HCT116 (cell line): ENCODE results near the gene OR9I1. TPM values are rescaled to one million over a fixed set of nuclear protein-coding genes. Genes with fewer than 3 reads are reported as not detected.

ENCODE experiments used
- ATAC-seq: fragments of 200-7000 bp; cut with Tn5 transposase; 2 replicates; pipeline ENCODE4 v1.9.1; 2020; ENCODE audit warnings: mild to moderate bottlenecking, moderate library complexity
- BruUV-seq: library from RNA; stranded (reverse); fragments of 400-500 nt; replicated peaks from 2 replicates; lab custom pipeline; 2021; lab: Mats Ljungman, UMichigan
- CTCF ChIA-PET: fragments of 300-600 bp; sonication (Branson Sonifier 250); formaldehyde crosslinking; loops from one replicate; lab custom pipeline; 2021; ENCODE audit warnings: antibody characterized with exemption; lab: Charles Lee
- POLR2A ChIA-PET: fragments of 300-600, 350-600 bp; sonication (Branson Sonifier 250); formaldehyde crosslinking; loops from one replicate; lab custom pipeline; 2021; ENCODE audit warnings: antibody characterized with exemption; lab: Charles Lee
- RAD21 ChIA-PET, 2 experiments: fragments of 300-600 bp; sonication (Branson Sonifier 250); formaldehyde crosslinking; loops; one replicate each; lab custom pipeline; 2023; ENCODE audit warnings: low total read pairs in 2 of 2; ENCODE audit not compliant: uncharacterized antibody in 2 of 2, unreplicated experiment in 2 of 2, low non-redundant PET in 1 of 2; lab: Charles Lee
- DNase-seq: peaks from one replicate; pipeline ENCODE4 v3.0.0-alpha.2; 2010; ENCODE audit warnings: low read depth, low spot score
- H2AFZ ChIP-seq: fragments of 200-600 bp; shearing (Covaris generic), sonication (generic); 2 replicates; pipeline ENCODE4 v1.6.1; 2017; ENCODE audit warnings: low read depth, mixed run types, mixed read lengths, antibody characterized with exemption, low read length; ENCODE audit not compliant: poor library complexity, severe bottlenecking
- H3K27ac ChIP-seq: 2 replicates; pipeline ENCODE4 v1.5.1; 2012; ENCODE audit warnings: low read depth, low read length
- H3K27me3 ChIP-seq: fragments of 200-600 bp; sonication (generic); 2 replicates; pipeline ENCODE4 v1.6.1; 2016; ENCODE audit warnings: mixed run types, low read length, mixed read lengths; ENCODE audit not compliant: insufficient read depth
- H3K36me3 ChIP-seq, 2 experiments: fragments of 200-500 bp in 1 of 2; fragments of 200-600 bp in 1 of 2; sonication (Bioruptor generic) in 1 of 2; sonication (generic) in 1 of 2; 2 replicates each; pipeline versions ENCODE4 v1.5.1 to v1.6.1; 2014 to 2016; ENCODE audit warnings: low read length in 2 of 2, inconsistent platforms in 1 of 2, mixed read lengths in 1 of 2, mixed run types in 1 of 2; ENCODE audit not compliant: insufficient read depth in 2 of 2, control insufficient read depth in 1 of 2
- H3K4me1 ChIP-seq, 2 experiments: fragments of 200-600 bp in 1 of 2; sonication (generic) in 1 of 2; 2 replicates each; pipeline versions ENCODE4 v1.5.1 to v1.6.1; 2012 to 2017; ENCODE audit warnings: low read length in 2 of 2, inconsistent platforms in 1 of 2, mild to moderate bottlenecking in 1 of 2, mixed read lengths in 1 of 2, mixed run types in 1 of 2, moderate library complexity in 1 of 2; ENCODE audit not compliant: insufficient read depth in 2 of 2, control insufficient read depth in 1 of 2
- H3K4me2 ChIP-seq: fragments of 200-600 bp; sonication (generic); 2 replicates; pipeline ENCODE4 v1.6.1; 2017; ENCODE audit warnings: mixed run types, low read length, mixed read lengths
- H3K4me3 ChIP-seq, 2 experiments: fragments of 200-600 bp in 1 of 2; sonication (generic) in 1 of 2; replicated peaks in 1 of 2; 2 replicates each; pipeline ENCODE4 v1.5.1; 2011 to 2016; ENCODE audit warnings: low read length in 2 of 2, control low read depth in 1 of 2, low read depth in 1 of 2, mild to moderate bottlenecking in 1 of 2, mixed read lengths in 1 of 2, mixed run types in 1 of 2
- H3K79me2 ChIP-seq: fragments of 200-600 bp; sonication (generic); 2 replicates; pipeline ENCODE4 v1.6.1; 2017; ENCODE audit warnings: mild to moderate bottlenecking, mixed run types, low read length, moderate library complexity, mixed read lengths; ENCODE audit not compliant: insufficient read depth
- H3K9ac ChIP-seq: fragments of 200-600 bp; sonication (generic); 2 replicates; pipeline ENCODE4 v1.6.1; 2016; ENCODE audit warnings: low read length, mixed read lengths
- H3K9me2 ChIP-seq: fragments of 200-600 bp; sonication (generic), shearing (Covaris generic); 2 replicates; pipeline ENCODE4 v1.6.1; 2017; ENCODE audit warnings: mixed run types, mild to moderate bottlenecking, moderate library complexity; ENCODE audit not compliant: insufficient read depth
- H3K9me3 ChIP-seq, 2 experiments: fragments of 200-500 bp in 1 of 2; fragments of 200-600 bp in 1 of 2; sonication (Bioruptor generic) in 1 of 2; sonication (generic) in 1 of 2; 2 replicates each; pipeline ENCODE4 v1.6.1; 2014 to 2017; ENCODE audit warnings: low read length in 2 of 2, mixed read lengths in 2 of 2, inconsistent platforms in 1 of 2, low read depth in 1 of 2, mild to moderate bottlenecking in 1 of 2, mixed run types in 1 of 2, moderate library complexity in 1 of 2; ENCODE audit not compliant: control insufficient read depth in 1 of 2, insufficient read depth in 1 of 2
- H4K20me1 ChIP-seq: fragments of 200-600 bp; sonication (generic), shearing (Covaris generic); 2 replicates; pipeline ENCODE4 v1.6.1; 2017; ENCODE audit warnings: mixed run types, mild to moderate bottlenecking, moderate library complexity; ENCODE audit not compliant: insufficient read depth
- ATF3 ChIP-seq: IDR thresholded peaks from 2 replicates; pipeline ENCODE4 v1.6.1; 2012
- CTCF ChIP-seq, 3 experiments: fragments of 200-600 bp in 1 of 3; sonication (generic) in 1 of 3; IDR thresholded peaks in 2 of 3; conservative IDR thresholded peaks in 1 of 3; 2 replicates each; pipeline ENCODE4 v1.5.1; 2012 to 2017; ENCODE audit warnings: low read depth in 2 of 3, low read length in 2 of 3, antibody characterized with exemption in 1 of 3, borderline replicate concordance in 1 of 3, control low read depth in 1 of 3, mild to moderate bottlenecking in 1 of 3, mixed read lengths in 1 of 3, mixed run types in 1 of 3, moderate library complexity in 1 of 3; ENCODE audit not compliant: insufficient read depth in 1 of 3
- EGR1 ChIP-seq: IDR thresholded peaks from 2 replicates; pipeline ENCODE4 v1.6.1; 2012; ENCODE audit warnings: low read depth
- FOSL1 ChIP-seq: IDR thresholded peaks from 2 replicates; pipeline ENCODE4 v1.6.1; 2012; ENCODE audit warnings: low read depth
- SRF ChIP-seq: IDR thresholded peaks from 2 replicates; pipeline ENCODE4 v1.6.1; 2012; ENCODE audit warnings: low read depth
- intact Hi-C: fragments of 100-400 bp; cut with micrococcal nuclease; formaldehyde crosslinking; loops from 2 replicates; pipeline ENCODE4 v1.10.0; 2022
- total RNA-seq: library from RNA; stranded (reverse); gene quantifications from one replicate; pipeline ENCODE4 v1.2.1, GENCODE V29; 2021; ENCODE audit not compliant: unreplicated experiment
- TF ChIP-seq, protein P1 (sequence below): IDR thresholded peaks from 2 replicates; pipeline ENCODE4 v1.6.1; 2012; ENCODE audit warnings: low read depth

OR9I1 gene
- total RNA-seq, 1 experiment from 2014 or later: not detected

DNA sequence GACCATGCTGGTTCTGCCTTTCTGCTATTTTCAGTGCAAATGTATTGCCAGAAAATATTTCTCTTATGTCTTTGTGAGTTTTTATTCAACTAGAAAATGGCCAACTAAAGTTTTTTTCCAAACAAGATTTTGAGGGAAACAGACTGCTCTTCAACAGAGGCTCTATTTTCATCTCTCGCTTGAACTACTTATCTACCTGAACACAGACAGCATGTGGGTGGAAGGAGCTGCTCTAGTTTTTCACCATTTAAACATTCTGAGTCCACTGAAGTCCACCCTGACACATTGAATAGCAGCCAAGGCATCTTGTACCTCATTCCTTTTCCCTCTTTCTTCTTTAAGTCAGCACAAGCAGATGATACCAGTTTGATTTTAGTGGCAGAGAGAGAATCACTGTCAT lies 9.8 kb upstream of the OR9I1 start (continued):
- TF ChIP-seq FOSL1 (no peak), CTCF (IDR thresholded peaks at IDR 0.05 in 2 of 3, conservative IDR thresholded peaks at IDR 0.05 in 1 of 3; ENCODE audit: borderline replicate concordance in 1 of 3, insufficient read depth in 1 of 3, low read depth in 2 of 3, low read length in 2 of 3) (no peak), SRF (no peak)

GRCh38 chr11:58134151-58134550 lies 8.8 kb upstream of the OR9I1 start:
- RAD21 ChIA-PET: no interaction called here
- H3K9ac ChIP-seq: no peak overlapping the region
- no peaks in the 10 kb centered on the region for H4K20me1 ChIP-seq
- no peaks in the 10 kb centered on the region for H3K9me3 ChIP-seq
- no peak overlapping the region for H2AFZ ChIP-seq
- no peak overlapping the region for H3K4me3 ChIP-seq
- BruUV-seq: no TSS peak
- no peaks in the 10 kb centered on the region for H3K36me3 ChIP-seq
- no peaks in the 10 kb centered on the region for H3K27me3 ChIP-seq
- POLR2A ChIA-PET: no interaction called here
- H3K4me2 ChIP-seq: no peak overlapping the region
- DNase-seq (no peak), ATAC-seq (peak; percentile 70)
- intact Hi-C loops: loop anchor here (10.0 kb wide), 1 partner anchor 391 kb away; no protein-coding TSS in a partner anchor
- TF ChIP-seq EGR1 (no peak), ATF3 (no peak)
- TF ChIP-seq, protein P1, sequence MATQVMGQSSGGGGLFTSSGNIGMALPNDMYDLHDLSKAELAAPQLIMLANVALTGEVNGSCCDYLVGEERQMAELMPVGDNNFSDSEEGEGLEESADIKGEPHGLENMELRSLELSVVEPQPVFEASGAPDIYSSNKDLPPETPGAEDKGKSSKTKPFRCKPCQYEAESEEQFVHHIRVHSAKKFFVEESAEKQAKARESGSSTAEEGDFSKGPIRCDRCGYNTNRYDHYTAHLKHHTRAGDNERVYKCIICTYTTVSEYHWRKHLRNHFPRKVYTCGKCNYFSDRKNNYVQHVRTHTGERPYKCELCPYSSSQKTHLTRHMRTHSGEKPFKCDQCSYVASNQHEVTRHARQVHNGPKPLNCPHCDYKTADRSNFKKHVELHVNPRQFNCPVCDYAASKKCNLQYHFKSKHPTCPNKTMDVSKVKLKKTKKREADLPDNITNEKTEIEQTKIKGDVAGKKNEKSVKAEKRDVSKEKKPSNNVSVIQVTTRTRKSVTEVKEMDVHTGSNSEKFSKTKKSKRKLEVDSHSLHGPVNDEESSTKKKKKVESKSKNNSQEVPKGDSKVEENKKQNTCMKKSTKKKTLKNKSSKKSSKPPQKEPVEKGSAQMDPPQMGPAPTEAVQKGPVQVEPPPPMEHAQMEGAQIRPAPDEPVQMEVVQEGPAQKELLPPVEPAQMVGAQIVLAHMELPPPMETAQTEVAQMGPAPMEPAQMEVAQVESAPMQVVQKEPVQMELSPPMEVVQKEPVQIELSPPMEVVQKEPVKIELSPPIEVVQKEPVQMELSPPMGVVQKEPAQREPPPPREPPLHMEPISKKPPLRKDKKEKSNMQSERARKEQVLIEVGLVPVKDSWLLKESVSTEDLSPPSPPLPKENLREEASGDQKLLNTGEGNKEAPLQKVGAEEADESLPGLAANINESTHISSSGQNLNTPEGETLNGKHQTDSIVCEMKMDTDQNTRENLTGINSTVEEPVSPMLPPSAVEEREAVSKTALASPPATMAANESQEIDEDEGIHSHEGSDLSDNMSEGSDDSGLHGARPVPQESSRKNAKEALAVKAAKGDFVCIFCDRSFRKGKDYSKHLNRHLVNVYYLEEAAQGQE: no peak
- H3K27ac ChIP-seq: no peak overlapping the region
- no peaks in the 10 kb centered on the region for H3K4me1 ChIP-seq
- no peaks in the 10 kb centered on the region for H3K79me2 ChIP-seq
- CTCF ChIA-PET: no interaction called here
- H3K9me2 ChIP-seq: no peaks in the 10 kb centered on the region
